Neuronal stem cell (in vitro differentiated cells): ENCODE results near the gene PDE6B.

ENCODE experiments used
- DNase-seq: peaks from one replicate; pipeline ENCODE4 v3.0.0-alpha.2; 2013; ENCODE audit warnings: low spot score
- H2AFZ ChIP-seq: one replicate; pipeline ENCODE4 v1.6.1; 2013; ENCODE audit warnings: mild to moderate bottlenecking, low read length, inconsistent platforms
- H2AK5ac ChIP-seq: 2 replicates; pipeline ENCODE4 v1.6.1; 2013; ENCODE audit warnings: low read depth, mild to moderate bottlenecking, inconsistent platforms, low read length, moderate library complexity, mixed read lengths
- H2BK120ac ChIP-seq: 2 replicates; pipeline ENCODE4 v1.6.1; 2013; ENCODE audit warnings: low read depth, mild to moderate bottlenecking, inconsistent platforms, low read length, moderate library complexity, mixed read lengths
- H2BK12ac ChIP-seq: one replicate; pipeline ENCODE4 v1.6.1; 2013; ENCODE audit warnings: low read length, inconsistent platforms
- H2BK15ac ChIP-seq: 2 replicates; pipeline ENCODE4 v1.6.1; 2013; ENCODE audit warnings: mild to moderate bottlenecking, low read length, inconsistent platforms, mixed read lengths
- H2BK5ac ChIP-seq: one replicate; pipeline ENCODE4 v1.6.1; 2013; ENCODE audit warnings: inconsistent platforms, mild to moderate bottlenecking, low read length, moderate library complexity
- H3K14ac ChIP-seq: one replicate; pipeline ENCODE4 v1.6.1; 2013; ENCODE audit warnings: low read length, inconsistent platforms
- H3K18ac ChIP-seq: 2 replicates; pipeline ENCODE4 v1.6.1; 2013; ENCODE audit warnings: low read length, inconsistent platforms
- H3K23ac ChIP-seq: 2 replicates; pipeline ENCODE4 v1.6.1; 2013; ENCODE audit warnings: low read depth, mild to moderate bottlenecking, mixed read lengths, low read length, inconsistent platforms; ENCODE audit not compliant: poor library complexity
- H3K27ac ChIP-seq: replicated peaks from 3 replicates; pipeline ENCODE4 v1.5.1; 2013; ENCODE audit warnings: low read length, inconsistent platforms
- H3K27me3 ChIP-seq, 3 experiments: 2 replicates each; pipeline ENCODE4 v1.6.1; 2013; ENCODE audit warnings: low read length in 3 of 3, mild to moderate bottlenecking in 2 of 3, inconsistent platforms in 1 of 3, low read depth in 1 of 3, mixed read lengths in 1 of 3, moderate library complexity in 1 of 3; ENCODE audit not compliant: control insufficient read depth in 3 of 3, insufficient read depth in 3 of 3
- H3K36me3 ChIP-seq, 2 donors: replicated peaks in 1 of 2; 2 replicates each; pipeline ENCODE4 v1.6.1; 2013; ENCODE audit warnings: low read length in 2 of 2; ENCODE audit not compliant: control insufficient read depth in 2 of 2, insufficient read depth in 2 of 2
- H3K4ac ChIP-seq: 2 replicates; pipeline ENCODE4 v1.6.1; 2013; ENCODE audit warnings: inconsistent platforms, mild to moderate bottlenecking, low read length, moderate library complexity
- H3K4me1 ChIP-seq, 2 donors: 1 replicate in 1 of 2; 2 replicates in 1 of 2; pipeline ENCODE4 v1.6.1; 2013; ENCODE audit warnings: low read length in 2 of 2, low read depth in 1 of 2; ENCODE audit not compliant: control insufficient read depth in 2 of 2, insufficient read depth in 1 of 2
- H3K4me2 ChIP-seq: one replicate; pipeline ENCODE4 v1.6.1; 2013; ENCODE audit warnings: mild to moderate bottlenecking, low read length, inconsistent platforms; ENCODE audit not compliant: insufficient read depth, poor library complexity, severe bottlenecking
- H3K4me3 ChIP-seq, 2 donors: 2 replicates each; pipeline ENCODE4 v1.5.1; 2013; ENCODE audit warnings: low read length in 2 of 2, mild to moderate bottlenecking in 2 of 2, inconsistent platforms in 1 of 2, moderate library complexity in 1 of 2
- H3K79me1 ChIP-seq: one replicate; pipeline ENCODE4 v1.6.1; 2013; ENCODE audit warnings: low read depth, mild to moderate bottlenecking, inconsistent platforms, low read length, moderate library complexity
- H3K9ac ChIP-seq: one replicate; pipeline ENCODE4 v1.6.1; 2013; ENCODE audit warnings: mild to moderate bottlenecking, low read depth, low read length, inconsistent platforms; ENCODE audit not compliant: poor library complexity
- H3K9me3 ChIP-seq, 2 donors: replicated peaks in 1 of 2; 2 replicates each; pipeline versions ENCODE3 to v1.6.1; 2013; ENCODE audit warnings: low read length in 2 of 2, mild to moderate bottlenecking in 2 of 2, inconsistent platforms in 1 of 2, low read depth in 1 of 2, mixed read lengths in 1 of 2, moderate library complexity in 1 of 2; ENCODE audit not compliant: control insufficient read depth in 2 of 2, insufficient read depth in 1 of 2
- H4K8ac ChIP-seq: one replicate; pipeline ENCODE4 v1.6.1; 2013; ENCODE audit warnings: low read depth, mild to moderate bottlenecking, inconsistent platforms, low read length, moderate library complexity
- H4K91ac ChIP-seq: one replicate; pipeline ENCODE4 v1.6.1; 2013; ENCODE audit warnings: low read length, low read depth, mild to moderate bottlenecking, inconsistent platforms; ENCODE audit not compliant: poor library complexity
- whole genome bisulfite sequencing, 2 donors: extraction: QIAGEN DNeasy Blood & Tissue Kit; methylation state at CpG; one replicate each; pipeline ENCODE4 v1.1.7; 2013; ENCODE audit warnings: missing lambda C conversion rate in 2 of 2, mixed read lengths in 1 of 2; ENCODE audit not compliant: insufficient read length in 2 of 2, insufficient replicate concordance in 1 of 2; ENCODE audit errors: extremely low coverage in 2 of 2; 5-methylcytosine and 5-hydroxymethylcytosine counted together

The PDE6B gene

DNA sequence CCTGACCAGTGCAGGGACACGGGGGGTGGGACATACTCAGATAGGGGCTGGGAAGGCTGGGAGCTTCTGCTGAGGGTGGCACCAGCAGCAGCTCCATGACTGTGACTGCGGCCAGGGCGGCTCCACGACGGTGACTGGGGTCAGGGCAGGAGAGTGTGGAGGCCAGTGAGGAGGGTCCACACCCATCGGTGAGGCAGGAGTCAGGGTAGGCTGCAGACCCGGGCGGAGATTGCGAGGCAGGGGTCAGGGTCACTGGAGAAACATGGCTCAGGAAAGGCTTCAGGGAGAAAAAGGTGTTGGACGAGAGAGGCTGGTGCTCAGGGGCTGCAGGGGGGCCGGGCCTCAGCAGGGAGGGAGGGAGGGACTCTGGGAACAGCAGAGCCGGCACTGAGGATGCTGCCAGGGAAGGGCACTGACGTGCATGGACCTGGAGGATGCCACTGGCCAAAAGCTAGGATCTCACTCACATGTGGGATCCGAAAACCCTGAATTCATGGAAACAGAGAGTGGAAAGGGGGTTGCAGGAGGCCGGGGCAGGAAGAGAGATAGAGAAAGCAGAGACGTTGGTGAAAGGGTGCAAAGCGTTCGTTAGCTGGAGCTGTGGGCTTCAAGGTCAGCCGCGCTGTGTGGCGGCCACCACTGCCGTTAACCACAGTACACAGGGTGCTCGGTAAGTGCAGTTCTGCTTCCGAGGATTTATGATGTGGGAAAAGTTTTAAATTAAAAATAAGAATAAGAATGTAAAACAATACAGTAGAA is 26.7 kb downstream of the PDE6B start:
- peak overlapping the region; percentile 56 for H3K14ac ChIP-seq
- peak overlapping the region; percentile 70 for H3K9ac ChIP-seq
- no peaks in the 10 kb centered on the region for H3K36me3 ChIP-seq
- H3K79me1 ChIP-seq, result peaks cover 2% of the 10 kb centered on the region
- no peak for DNase-seq
- no peak overlapping the region for H2BK120ac ChIP-seq
- peak overlapping the region; percentile 17 for H4K8ac ChIP-seq
- peaks cover 0 to 9% of the 10 kb centered on the region in 2 donors for H3K4me1 ChIP-seq
- H2BK12ac ChIP-seq, result peak overlapping the region; percentile 46
- no peak overlapping the region for H3K27ac ChIP-seq
- no peaks in the 10 kb centered on the region for H3K9me3 ChIP-seq
- H2AFZ ChIP-seq, result no peak overlapping the region
- WGBS, 2 donors, result no CpG with 5 or more reads among the region's 24 CpGs
- H3K18ac ChIP-seq, result peak overlapping the region; percentile 64
- H3K4me3 ChIP-seq, result no peak overlapping the region
- H3K4ac ChIP-seq, result no peak overlapping the region
- H2AK5ac ChIP-seq, result peak overlapping the region; percentile 92
- H2BK5ac ChIP-seq, result peak overlapping the region; percentile 66
- H4K91ac ChIP-seq, result no peak overlapping the region
- no peak overlapping the region for H3K4me2 ChIP-seq
- peak overlapping the region; percentile 93 for H3K23ac ChIP-seq
- peaks cover 0 to 32% (median 2%) of the 10 kb centered on the region in 3 experiments for H3K27me3 ChIP-seq
- H2BK15ac ChIP-seq, result peak overlapping the region; percentile 67

DNA sequence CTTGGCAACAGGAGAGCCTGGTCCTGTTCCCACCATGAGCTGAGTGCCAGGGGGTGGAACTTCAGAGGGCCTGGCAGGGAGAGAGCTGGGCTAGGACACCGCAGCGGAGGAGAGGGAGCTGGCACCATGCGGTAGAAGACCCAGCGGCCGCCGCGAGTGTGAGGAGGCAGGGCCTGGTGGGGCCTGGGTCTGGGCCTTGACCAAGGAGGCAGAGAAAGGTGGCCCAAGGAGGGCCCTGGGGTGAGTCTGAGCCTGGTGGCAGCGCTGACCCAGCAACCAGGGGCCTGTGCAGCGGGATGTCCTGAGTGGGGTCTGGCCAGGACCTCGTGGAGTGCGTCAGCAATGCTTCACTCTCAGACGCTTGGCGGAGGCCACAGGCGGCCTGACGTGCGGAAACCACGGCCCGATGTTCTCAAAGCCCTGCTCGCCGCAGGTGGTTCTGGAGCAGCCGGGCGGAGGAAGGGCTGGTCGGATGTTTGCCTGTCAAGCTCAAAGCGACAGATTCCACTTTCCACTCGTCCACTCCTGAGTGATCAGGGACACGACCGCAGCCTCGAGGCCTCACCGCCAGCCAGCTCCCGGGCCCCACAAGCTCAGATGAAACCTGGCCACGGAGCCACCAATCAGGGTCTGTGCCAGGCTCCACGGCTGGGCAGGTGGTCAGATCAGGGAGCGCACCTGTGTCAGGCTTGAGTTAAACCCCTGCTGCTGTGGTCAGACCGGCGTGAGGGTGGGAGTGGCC is 27.9 kb downstream of the PDE6B start:
- Histone ChIP-seq H3K36me3 (no peaks in the 10 kb centered on the region), H3K4me2 (no peak overlapping the region), H3K4me3 (no peak overlapping the region), H4K91ac (no peak overlapping the region), H2AFZ (no peak overlapping the region), H2BK12ac (no peak overlapping the region), H3K4ac (no peak overlapping the region), H4K8ac (no peak overlapping the region), H3K9ac (no peak overlapping the region), H2BK5ac (peak overlapping the region; percentile 53), H3K23ac (peak overlapping the region; percentile 43), H2BK15ac (peak overlapping the region; percentile 55), H3K14ac (no peak overlapping the region), H3K27ac (no peak overlapping the region), H3K9me3 (no peaks in the 10 kb centered on the region), H2BK120ac (no peak overlapping the region), H3K4me1 (peaks cover 0 to 6% of the 10 kb centered on the region in 2 donors), H3K27me3 (peaks cover 0 to 32% (median 2%) of the 10 kb centered on the region in 3 experiments), H3K79me1 (peaks cover 2% of the 10 kb centered on the region), H3K18ac (peak overlapping the region; percentile 44), H2AK5ac (no peak overlapping the region)
- no peak for DNase-seq
- WGBS, 2 donors, result no CpG with 5 or more reads among the region's 35 CpGs

DNA sequence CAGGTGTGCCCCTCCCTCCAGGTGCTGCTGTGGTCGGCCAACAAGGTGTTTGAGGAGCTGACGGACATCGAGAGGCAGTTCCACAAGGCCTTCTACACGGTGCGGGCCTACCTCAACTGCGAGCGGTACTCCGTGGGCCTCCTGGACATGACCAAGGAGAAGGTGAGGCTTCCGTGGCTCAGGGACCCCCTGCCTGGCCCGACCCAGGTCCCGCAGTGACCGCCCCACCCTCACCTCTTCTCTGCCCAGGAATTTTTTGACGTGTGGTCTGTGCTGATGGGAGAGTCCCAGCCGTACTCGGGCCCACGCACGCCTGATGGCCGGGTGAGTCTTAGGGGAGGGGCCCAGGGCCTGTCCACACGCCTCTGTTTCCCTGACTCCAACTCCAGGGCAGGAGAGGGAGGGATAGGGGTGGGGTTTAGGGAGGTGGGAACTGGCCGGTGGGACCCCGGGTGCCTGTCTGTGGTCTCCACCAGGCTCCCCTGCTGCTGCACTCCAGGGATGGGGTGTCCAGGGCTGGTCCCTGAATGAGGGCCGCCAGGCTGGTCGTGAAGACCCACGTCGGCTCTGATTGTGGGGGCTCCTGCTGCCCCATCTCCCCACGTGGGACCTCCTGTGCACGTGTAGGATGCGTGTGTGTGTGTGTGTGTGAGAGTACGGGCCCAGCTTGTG is 28.6 kb downstream of the PDE6B start:
- H3K27me3 ChIP-seq, result peaks cover 0 to 31% (median 2%) of the 10 kb centered on the region in 3 experiments
- peak overlapping the region; percentile 55 for H2BK15ac ChIP-seq
- H2BK5ac ChIP-seq, result peak overlapping the region; percentile 53
- peak overlapping the region; percentile 43 for H3K23ac ChIP-seq
- peak overlapping the region; percentile 70 for H3K9ac ChIP-seq
- no CpG with 5 or more reads among the region's 29 CpGs for WGBS, 2 donors
- peak overlapping the region; percentile 89 for H3K14ac ChIP-seq
- H3K27ac ChIP-seq, result no peak overlapping the region
- no peak overlapping the region for H2AFZ ChIP-seq
- peak overlapping the region; percentile 44 for H3K18ac ChIP-seq
- H2BK120ac ChIP-seq, result no peak overlapping the region
- H4K91ac ChIP-seq, result peak overlapping the region; percentile 97
- no peaks in the 10 kb centered on the region for H3K36me3 ChIP-seq
- H3K9me3 ChIP-seq, result no peaks in the 10 kb centered on the region
- H4K8ac ChIP-seq, result peak overlapping the region; percentile 17
- no peak overlapping the region for H3K4me2 ChIP-seq
- no peak overlapping the region for H2BK12ac ChIP-seq
- peaks cover 2% of the 10 kb centered on the region for H3K79me1 ChIP-seq
- no peak for DNase-seq
- H3K4me1 ChIP-seq, result no peaks in the 10 kb centered on the region
- no peak overlapping the region for H3K4ac ChIP-seq
- H2AK5ac ChIP-seq, result peak overlapping the region; percentile 75
- peak overlapping the region in 1 of 2 donors; percentile 63 for H3K4me3 ChIP-seq
